ENCODE data around the gene SDF4. TPM values are rescaled to one million over a fixed set of nuclear protein-coding genes. Genes with fewer than 3 reads are reported as not detected.

SDF4 gene
- total and polyA plus RNA-seq, 2 experiments from 2014 or later, result 45.0 to 62.6 TPM

GRCh38 chr1:1259119-1259488 lies 27.3 kb upstream of the SDF4 start:
- H3K4me2 ChIP-seq, result no peak overlapping the region
- Mint-ChIP-seq H3K9me3 (no peaks in the 10 kb centered on the region), H3K27ac (no peak overlapping the region), H3K4me3 (no peak overlapping the region), H3K4me1 (peaks cover 22% of the 10 kb centered on the region), H3K36me3 (ENCODE audit: low read depth) (peaks cover 68% of the 10 kb centered on the region), H3K27me3 (ENCODE audit: insufficient read depth, low read depth, poor library complexity) (peaks cover 19% of the 10 kb centered on the region)
- 0 out of 2 replicates have a peak, but pooled peaks cover 10% of the 10 kb centered on the region for H3F3A ChIP-seq (replicated peaks; ENCODE audit: low read depth)
- TF ChIP-seq ZNF331 (CRISPR knock-in tag; IDR thresholded peaks at IDR 0.05; ENCODE audit: low read depth), result no peak
- no peak for TF ChIP-seq EZH2phosphoT487 (IDR thresholded peaks at IDR 0.05; ENCODE audit: unreplicated experiment)
- no peak for TF ChIP-seq ZNF462 (CRISPR knock-in tag; IDR thresholded peaks at IDR 0.05)
- TF ChIP-seq ZNF114 (CRISPR knock-in tag; IDR thresholded peaks at IDR 0.05), result no peak
- no peak for TF ChIP-seq JUNB (IDR thresholded peaks at IDR 0.05; ENCODE audit: unreplicated experiment)
- no peak for TF ChIP-seq CREB1 (CRISPR knock-in tag; IDR thresholded peaks at IDR 0.05; ENCODE audit: low read depth)
- no peak for TF ChIP-seq ETS1 (IDR thresholded peaks at IDR 0.05)
- no peak for TF ChIP-seq NANOG (IDR thresholded peaks at IDR 0.05; ENCODE audit: borderline replicate concordance)
- no peak for TF ChIP-seq STAT1 (IDR thresholded peaks at IDR 0.05; ENCODE audit: unreplicated experiment)
- TF ChIP-seq CTCF (conservative IDR thresholded peaks at IDR 0.05; ENCODE audit: low read depth in 2 of 2), result no peak
- TF ChIP-seq POLR2AphosphoS5 (IDR thresholded peaks at IDR 0.05; ENCODE audit: low read depth), result no peak
- TF ChIP-seq EZH2 (IDR thresholded peaks at IDR 0.05; ENCODE audit: low read depth, unreplicated experiment), result no peak
- TF ChIP-seq REST (IDR thresholded peaks at IDR 0.05; ENCODE audit: unreplicated experiment), result no peak
- no peaks in the 10 kb centered on the region for H3K27me3 ChIP-seq (ENCODE audit: insufficient read depth)
- peaks cover 18% of the 10 kb centered on the region for H4K20me1 ChIP-seq (replicated peaks; ENCODE audit: insufficient read depth)
- H3K4me3 ChIP-seq, result no peak overlapping the region
- peaks cover 9% of the 10 kb centered on the region for H3K4me1 ChIP-seq (ENCODE audit: insufficient read depth)
- H3K36me3 ChIP-seq (ENCODE audit: insufficient read depth), result peaks cover 20% of the 10 kb centered on the region; the same call in 1 of the 2 replicates
- no peak overlapping the region for H3K27ac ChIP-seq (ENCODE audit: low read depth)
- no peak overlapping the region for H2AFZ ChIP-seq
- ATAC-seq, result no peak
- DNase-seq (ENCODE audit: low spot score), result no peak
- no peaks in the 10 kb centered on the region for H3K9me2 ChIP-seq (ENCODE audit: insufficient read depth)
- peaks cover 22% of the 10 kb centered on the region for H3K79me2 ChIP-seq (replicated peaks; ENCODE audit: insufficient read depth)
